ENCODE measurements around the gene RNF130. TPM values are rescaled to one million over a fixed set of nuclear protein-coding genes. Genes with fewer than 3 reads are reported as not detected.

RNF130 gene
- total RNA-seq, 2 donors from 2014 or later, result 83.9 to 151 TPM

DNA sequence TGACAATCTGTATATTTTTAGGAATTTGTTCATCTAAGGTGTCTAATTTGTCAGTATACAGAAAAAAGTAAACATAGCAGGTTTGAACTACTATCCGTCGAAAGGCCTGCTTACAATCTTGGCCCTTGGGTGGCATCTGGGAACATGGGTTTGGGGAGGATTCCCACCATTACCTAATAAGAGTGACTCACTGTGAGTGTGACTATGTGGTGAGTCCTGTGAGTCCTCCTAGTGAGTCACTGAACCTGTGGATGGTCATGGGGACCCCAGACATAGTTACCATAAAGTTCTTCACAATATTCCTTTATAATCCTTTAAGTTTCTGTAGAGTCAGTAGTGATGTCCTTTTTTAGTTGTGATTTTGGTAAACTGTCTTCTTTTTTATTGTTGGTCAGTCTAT is 37.0 kb downstream of the RNF130 start:
- H3K4me3 ChIP-seq, result no peak overlapping the region
- H3K9me3 ChIP-seq, result peaks cover 10% of the 10 kb centered on the region
- DNase-seq (ENCODE audit: low spot score), result no peak
- no peaks in the 10 kb centered on the region for H3K27me3 ChIP-seq (replicated peaks; ENCODE audit: insufficient read depth)
- TF ChIP-seq, protein P1, sequence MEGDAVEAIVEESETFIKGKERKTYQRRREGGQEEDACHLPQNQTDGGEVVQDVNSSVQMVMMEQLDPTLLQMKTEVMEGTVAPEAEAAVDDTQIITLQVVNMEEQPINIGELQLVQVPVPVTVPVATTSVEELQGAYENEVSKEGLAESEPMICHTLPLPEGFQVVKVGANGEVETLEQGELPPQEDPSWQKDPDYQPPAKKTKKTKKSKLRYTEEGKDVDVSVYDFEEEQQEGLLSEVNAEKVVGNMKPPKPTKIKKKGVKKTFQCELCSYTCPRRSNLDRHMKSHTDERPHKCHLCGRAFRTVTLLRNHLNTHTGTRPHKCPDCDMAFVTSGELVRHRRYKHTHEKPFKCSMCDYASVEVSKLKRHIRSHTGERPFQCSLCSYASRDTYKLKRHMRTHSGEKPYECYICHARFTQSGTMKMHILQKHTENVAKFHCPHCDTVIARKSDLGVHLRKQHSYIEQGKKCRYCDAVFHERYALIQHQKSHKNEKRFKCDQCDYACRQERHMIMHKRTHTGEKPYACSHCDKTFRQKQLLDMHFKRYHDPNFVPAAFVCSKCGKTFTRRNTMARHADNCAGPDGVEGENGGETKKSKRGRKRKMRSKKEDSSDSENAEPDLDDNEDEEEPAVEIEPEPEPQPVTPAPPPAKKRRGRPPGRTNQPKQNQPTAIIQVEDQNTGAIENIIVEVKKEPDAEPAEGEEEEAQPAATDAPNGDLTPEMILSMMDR (IDR thresholded peaks at IDR 0.05), result no peak
- peaks cover 20% of the 10 kb centered on the region for H3K36me3 ChIP-seq
- H3K4me1 ChIP-seq (ENCODE audit: control insufficient read depth in 1 of 2, low read depth in 2 of 2), result no peaks in the 10 kb centered on the region
- no peak overlapping the region for H3K27ac ChIP-seq
- no peak for ATAC-seq (ENCODE audit: insufficient number of reproducible peaks, low FRiP score, low read depth)

DNA sequence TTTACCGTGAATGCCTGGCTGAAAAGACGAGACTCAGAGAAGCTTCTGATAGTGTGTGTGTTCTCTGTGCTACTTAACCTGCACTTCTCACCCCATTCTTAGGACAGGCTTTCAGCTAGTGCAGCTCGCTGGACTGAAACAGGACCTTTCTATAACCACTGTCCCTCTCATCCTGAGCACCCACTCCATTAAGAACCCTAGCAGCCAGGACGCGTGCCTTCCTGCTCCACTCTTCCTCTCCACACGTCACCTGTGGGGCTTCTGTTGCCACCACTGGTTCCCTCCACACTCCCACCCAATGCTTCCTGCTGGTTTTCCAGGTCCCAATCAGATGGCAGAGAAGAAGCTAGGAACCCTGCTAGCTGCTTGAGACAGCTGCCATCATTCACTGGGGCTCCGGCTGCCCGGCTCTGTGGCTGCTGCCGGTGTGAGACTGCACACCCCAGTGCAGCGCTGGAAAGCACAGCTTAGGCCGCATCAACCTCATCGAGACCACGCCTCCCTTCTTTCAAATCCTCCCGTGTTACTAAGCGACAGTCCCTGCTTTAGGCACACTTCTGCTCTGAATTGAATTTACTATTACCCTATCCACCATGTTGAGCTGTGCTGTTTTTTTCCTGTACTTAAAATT is 44.0 kb downstream of the RNF130 start:
- no peak overlapping the region for H3K27ac ChIP-seq
- no peak for DNase-seq (ENCODE audit: low spot score)
- H3K27me3 ChIP-seq (replicated peaks; ENCODE audit: insufficient read depth), result no peaks in the 10 kb centered on the region
- TF ChIP-seq, protein P1 (IDR thresholded peaks at IDR 0.05), result no peak
- no peaks in the 10 kb centered on the region for H3K9me3 ChIP-seq
- no peak for ATAC-seq (ENCODE audit: insufficient number of reproducible peaks, low FRiP score, low read depth)
- no peak overlapping the region for H3K4me3 ChIP-seq
- H3K4me1 ChIP-seq (ENCODE audit: control insufficient read depth in 1 of 2, low read depth in 2 of 2), result peaks cover 0 to 4% of the 10 kb centered on the region in 2 donors
- H3K36me3 ChIP-seq, result no peaks in the 10 kb centered on the region

DNA sequence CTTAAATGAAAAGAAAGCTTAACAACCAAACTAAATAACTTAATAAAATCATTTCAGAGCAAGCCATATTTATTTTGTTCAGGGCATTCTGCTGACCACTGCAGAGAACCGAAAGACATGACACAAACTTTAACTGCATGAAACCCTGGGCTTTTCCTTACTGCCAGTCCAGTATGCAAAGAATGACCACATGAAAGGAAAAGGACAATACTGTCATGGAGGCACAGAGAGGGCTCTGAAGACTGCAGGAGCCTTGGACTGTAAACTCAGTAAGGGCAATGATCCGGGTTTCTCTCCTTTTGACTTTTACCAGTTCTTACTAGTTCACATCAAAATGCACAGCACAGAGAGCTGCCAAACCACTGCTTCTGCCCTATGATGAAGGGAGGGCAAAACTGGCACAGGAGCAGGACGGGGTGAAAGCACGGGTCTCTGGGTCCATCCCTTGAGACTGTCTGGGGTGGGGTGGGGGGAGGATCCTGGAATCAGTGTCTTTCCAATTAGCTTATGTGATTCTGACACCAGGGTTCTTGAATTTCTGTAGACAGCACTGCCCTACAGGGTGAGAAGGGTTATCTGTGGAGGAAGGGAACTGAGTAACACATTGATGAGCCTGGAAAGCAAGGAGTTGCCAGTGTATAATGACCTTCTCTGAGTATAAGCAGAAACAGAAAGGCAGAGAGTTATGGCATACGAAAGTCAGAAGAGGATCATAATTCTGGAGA is 44.7 kb downstream of the RNF130 start:
- TF ChIP-seq, protein P1 (IDR thresholded peaks at IDR 0.05), result no peak
- no peak for ATAC-seq (ENCODE audit: insufficient number of reproducible peaks, low FRiP score, low read depth)
- H3K9me3 ChIP-seq, result no peaks in the 10 kb centered on the region
- peaks cover 0 to 4% of the 10 kb centered on the region in 2 donors for H3K4me1 ChIP-seq (ENCODE audit: control insufficient read depth in 1 of 2, low read depth in 2 of 2)
- H3K27ac ChIP-seq, result no peak overlapping the region
- DNase-seq (ENCODE audit: low spot score), result no peak
- no peak overlapping the region for H3K4me3 ChIP-seq
- H3K27me3 ChIP-seq (replicated peaks; ENCODE audit: insufficient read depth), result no peaks in the 10 kb centered on the region
- H3K36me3 ChIP-seq, result no peaks in the 10 kb centered on the region

DNA sequence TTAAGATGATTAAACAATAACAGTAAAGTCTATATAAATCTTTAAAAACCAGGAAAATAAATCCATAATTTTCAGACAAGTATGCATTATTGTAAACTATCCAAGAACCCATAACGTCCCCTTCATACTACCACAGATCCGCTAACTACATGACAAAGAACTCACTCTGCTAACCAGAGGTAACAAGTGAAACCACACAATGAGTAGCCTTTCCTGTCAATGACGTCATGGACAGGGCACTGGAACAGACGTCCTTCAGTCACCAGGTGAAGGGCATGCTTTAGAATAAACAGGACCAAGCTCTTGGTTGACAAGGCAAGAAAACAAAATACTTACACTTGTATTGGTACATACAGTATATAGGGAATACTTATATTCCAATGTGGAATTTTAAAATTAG is 45.2 kb downstream of the RNF130 start:
- ATAC-seq (ENCODE audit: insufficient number of reproducible peaks, low FRiP score, low read depth), result no peak
- H3K27ac ChIP-seq, result no peak overlapping the region
- TF ChIP-seq, protein P1 (IDR thresholded peaks at IDR 0.05), result no peak

DNA sequence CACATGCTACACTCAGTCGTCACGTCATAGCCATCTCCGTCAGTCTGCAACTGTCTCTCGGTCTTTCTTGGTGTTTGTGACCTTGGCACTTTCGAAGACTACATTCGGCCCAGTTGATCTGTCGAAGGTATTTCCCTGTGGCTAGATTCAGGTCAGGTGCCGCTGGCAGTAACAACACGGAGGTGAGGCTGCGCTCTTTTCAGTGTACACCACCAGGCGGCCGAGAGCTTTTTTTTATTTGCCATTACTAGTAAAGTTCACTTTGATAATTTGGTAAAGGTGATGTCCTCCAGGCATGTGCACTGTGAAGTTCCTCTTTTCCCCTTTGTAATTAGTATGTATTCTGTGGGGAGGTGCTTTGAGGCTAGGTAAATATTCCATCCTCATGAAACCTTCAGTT is 49.7 kb downstream of the RNF130 start:
- no peak for ATAC-seq (ENCODE audit: insufficient number of reproducible peaks, low FRiP score, low read depth)
- peaks cover 0 to 4% of the 10 kb centered on the region in 2 donors for H3K4me1 ChIP-seq (ENCODE audit: control insufficient read depth in 1 of 2, low read depth in 2 of 2)
- no peak for DNase-seq (ENCODE audit: low spot score)
- no peaks in the 10 kb centered on the region for H3K9me3 ChIP-seq
- no peak overlapping the region for H3K4me3 ChIP-seq
- TF ChIP-seq, protein P1 (IDR thresholded peaks at IDR 0.05), result no peak
- H3K27ac ChIP-seq, result no peak overlapping the region
- H3K27me3 ChIP-seq (replicated peaks; ENCODE audit: insufficient read depth), result no peaks in the 10 kb centered on the region
- H3K36me3 ChIP-seq, result peaks cover 4% of the 10 kb centered on the region

More for the DNA sequence above, 45.2 kb downstream of the RNF130 start:
- Histone ChIP-seq H3K27me3 (replicated peaks; ENCODE audit: insufficient read depth) (no peaks in the 10 kb centered on the region), H3K4me3 (no peak overlapping the region), H3K9me3 (no peaks in the 10 kb centered on the region), H3K36me3 (no peaks in the 10 kb centered on the region), H3K4me1 (ENCODE audit: control insufficient read depth in 1 of 2, low read depth in 2 of 2) (peaks cover 0 to 4% of the 10 kb centered on the region in 2 donors)
- DNase-seq (ENCODE audit: low spot score), result no peak

Measured in thoracic aorta (tissue), 2 donors.